Measurements from ENCODE around the gene SPTLC3.

GRCh38 chr20:12968472-12968871 is 40.3 kb upstream of the SPTLC3 start:
- TF ChIP-seq CTCF (IDR thresholded peaks at IDR 0.05) (no peak), POLR2A (IDR thresholded peaks at IDR 0.05) (no peak), POLR2AphosphoS5 (IDR thresholded peaks at IDR 0.05) (no peak), EP300 (IDR thresholded peaks at IDR 0.05) (no peak)

Measured in sigmoid colon (tissue), 4 donors.